Mesenchymal stem cell (in vitro differentiated cells and primary cell): Measurements from ENCODE around the gene ZNF429.
A peak's percentile ranks its signal among the peaks of the same experiment; 100 is the strongest.

ENCODE experiments used
- DNase-seq: peaks from one replicate; pipeline ENCODE4 v3.0.0-alpha.2; 2013
- H2AFZ ChIP-seq: one replicate; pipeline ENCODE4 v1.6.1; 2013; ENCODE audit warnings: low read depth, mild to moderate bottlenecking, control low read depth, inconsistent platforms, low read length, moderate library complexity
- H2AK5ac ChIP-seq: 2 replicates; pipeline ENCODE4 v1.6.1; 2013; ENCODE audit warnings: low read length, moderate library complexity, mild to moderate bottlenecking, inconsistent platforms; ENCODE audit not compliant: severe bottlenecking
- H2BK120ac ChIP-seq: one replicate; pipeline ENCODE4 v1.6.1; 2013; ENCODE audit warnings: low read depth, mild to moderate bottlenecking, inconsistent platforms, low read length, moderate library complexity
- H2BK12ac ChIP-seq, 2 experiments: one replicate each; pipeline ENCODE4 v1.6.1; 2013; ENCODE audit warnings: inconsistent platforms in 2 of 2, low read length in 2 of 2, mild to moderate bottlenecking in 2 of 2, moderate library complexity in 2 of 2, control low read depth in 1 of 2
- H2BK15ac ChIP-seq: one replicate; pipeline ENCODE4 v1.6.1; 2013; ENCODE audit warnings: mild to moderate bottlenecking, low read depth, inconsistent platforms; ENCODE audit not compliant: poor library complexity, severe bottlenecking
- H2BK5ac ChIP-seq: 2 replicates; pipeline ENCODE4 v1.6.1; 2013; ENCODE audit warnings: low read depth, mild to moderate bottlenecking, low read length, control low read depth, inconsistent platforms; ENCODE audit not compliant: poor library complexity, severe bottlenecking
- H3K14ac ChIP-seq, 2 experiments: one replicate each; pipeline ENCODE4 v1.6.1; 2013; ENCODE audit warnings: inconsistent platforms in 2 of 2, low read length in 2 of 2, control low read depth in 1 of 2, mild to moderate bottlenecking in 1 of 2, moderate library complexity in 1 of 2
- H3K18ac ChIP-seq, 2 experiments: one replicate each; pipeline ENCODE4 v1.6.1; 2013; ENCODE audit warnings: inconsistent platforms in 2 of 2, low read length in 2 of 2, control low read depth in 1 of 2, low read depth in 1 of 2, mild to moderate bottlenecking in 1 of 2
- H3K23ac ChIP-seq, 2 experiments: one replicate each; pipeline ENCODE4 v1.6.1; 2013; ENCODE audit warnings: inconsistent platforms in 2 of 2, low read length in 2 of 2, mild to moderate bottlenecking in 2 of 2, moderate library complexity in 2 of 2, control low read depth in 1 of 2
- H3K27ac ChIP-seq: 2 replicates; pipeline ENCODE4 v1.5.1; 2013; ENCODE audit warnings: mild to moderate bottlenecking, moderate library complexity, low read length, control low read depth, inconsistent platforms; ENCODE audit not compliant: poor library complexity, severe bottlenecking
- H3K27me3 ChIP-seq, 2 experiments: 2 replicates each; pipeline versions ENCODE4 v1.6.1 to v1.7.0; 2013; ENCODE audit warnings: low read length in 2 of 2, mild to moderate bottlenecking in 2 of 2, moderate library complexity in 2 of 2, control low read depth in 1 of 2, inconsistent platforms in 1 of 2; ENCODE audit not compliant: control insufficient read depth in 1 of 2, insufficient read depth in 1 of 2
- H3K36me3 ChIP-seq, 2 experiments: 2 replicates each; pipeline versions ENCODE4 v1.6.1 to v1.7.0; 2013; ENCODE audit warnings: low read length in 2 of 2, control low read depth in 1 of 2, inconsistent platforms in 1 of 2, low read depth in 1 of 2, mild to moderate bottlenecking in 1 of 2; ENCODE audit not compliant: insufficient read depth in 2 of 2, control insufficient read depth in 1 of 2
- H3K4ac ChIP-seq, 2 experiments: one replicate each; pipeline ENCODE4 v1.6.1; 2013; ENCODE audit warnings: inconsistent platforms in 2 of 2, low read length in 2 of 2, mild to moderate bottlenecking in 2 of 2, moderate library complexity in 2 of 2, control low read depth in 1 of 2, low read depth in 1 of 2
- H3K4me1 ChIP-seq: 2 replicates; pipeline ENCODE4 v1.6.1; 2013; ENCODE audit warnings: low read depth, low read length, control low read depth; ENCODE audit not compliant: control insufficient read depth, insufficient read depth
- H3K4me2 ChIP-seq: 2 replicates; pipeline ENCODE4 v1.6.1; 2013; ENCODE audit warnings: low read length, mild to moderate bottlenecking, inconsistent platforms; ENCODE audit not compliant: poor library complexity, severe bottlenecking
- H3K4me3 ChIP-seq, 2 experiments: 2 replicates each; pipeline versions ENCODE4 v1.5.1 to v1.7.0; 2013; ENCODE audit warnings: low read length in 2 of 2, mild to moderate bottlenecking in 2 of 2, control low read depth in 1 of 2, low read depth in 1 of 2; ENCODE audit not compliant: insufficient read depth in 1 of 2
- H3K79me1 ChIP-seq: replicated peaks from 2 replicates; pipeline ENCODE4 v1.6.1; 2013; ENCODE audit warnings: mild to moderate bottlenecking, control low read depth, low read length, inconsistent platforms; ENCODE audit not compliant: poor library complexity, severe bottlenecking
- H3K9ac ChIP-seq: 2 replicates; pipeline ENCODE4 v1.7.0; 2013; ENCODE audit warnings: mild to moderate bottlenecking, low read length, moderate library complexity
- H3K9me3 ChIP-seq: 2 replicates; pipeline ENCODE4 v1.7.0; 2013; ENCODE audit warnings: mild to moderate bottlenecking, low read length; ENCODE audit not compliant: control insufficient read depth
- H4K8ac ChIP-seq: one replicate; pipeline ENCODE4 v1.6.1; 2013; ENCODE audit warnings: inconsistent platforms, mild to moderate bottlenecking, low read length, moderate library complexity
- H4K91ac ChIP-seq: one replicate; pipeline ENCODE4 v1.6.1; 2013; ENCODE audit warnings: mild to moderate bottlenecking, low read length, inconsistent platforms
- WGBS: methylation state at CpG from one replicate; pipeline ENCODE4 v1.1.7; 2013; ENCODE audit warnings: mixed read lengths; 5-methylcytosine and 5-hydroxymethylcytosine counted together

ZNF429 gene

DNA sequence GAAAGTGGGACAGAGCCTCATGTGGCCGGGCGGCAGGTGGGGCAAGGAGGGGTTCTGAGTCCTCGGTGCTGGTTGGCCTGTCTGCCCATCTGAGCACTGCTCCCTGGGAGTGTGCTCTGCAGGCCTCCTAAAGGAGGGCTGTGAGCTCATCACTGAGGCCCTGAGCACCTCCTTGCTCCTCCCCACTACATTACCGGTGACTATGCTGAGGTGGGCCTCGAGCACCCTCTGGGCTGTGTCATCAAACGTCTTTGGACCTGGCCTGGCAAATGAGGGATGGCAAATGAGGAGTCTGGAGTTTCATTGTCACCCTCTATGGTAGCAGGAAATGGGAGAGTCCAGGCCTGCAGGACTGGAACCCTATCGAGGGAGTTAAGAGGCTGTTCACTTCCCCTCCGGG, 38.8 kb upstream of the ZNF429 start:
- no peak overlapping the region for H2AK5ac ChIP-seq
- no peaks in the 10 kb centered on the region for H3K36me3 ChIP-seq
- no peak overlapping the region for H3K9ac ChIP-seq
- no peak overlapping the region for H3K4me2 ChIP-seq
- no peak for DNase-seq
- no peak overlapping the region for H2BK120ac ChIP-seq
- no peak overlapping the region for H3K27ac ChIP-seq
- no peak overlapping the region for H2AFZ ChIP-seq
- H4K91ac ChIP-seq = no peak overlapping the region
- H2BK5ac ChIP-seq = no peak overlapping the region
- peaks cover 7% of the 10 kb centered on the region for H3K4me1 ChIP-seq
- no peak overlapping the region for H3K14ac ChIP-seq
- peaks cover 16% of the 10 kb centered on the region for H3K9me3 ChIP-seq
- H3K79me1 ChIP-seq = no peaks in the 10 kb centered on the region
- no peak overlapping the region for H3K4me3 ChIP-seq
- H3K23ac ChIP-seq = no peak overlapping the region
- H3K27me3 ChIP-seq = no peaks in the 10 kb centered on the region
- H4K8ac ChIP-seq = no peak overlapping the region
- H3K4ac ChIP-seq = no peak overlapping the region
- H3K18ac ChIP-seq = no peak overlapping the region
- no peak overlapping the region for H2BK15ac ChIP-seq
- WGBS = 72% methylated on average over 7 of the region's 8 CpGs
- no peak overlapping the region for H2BK12ac ChIP-seq

DNA sequence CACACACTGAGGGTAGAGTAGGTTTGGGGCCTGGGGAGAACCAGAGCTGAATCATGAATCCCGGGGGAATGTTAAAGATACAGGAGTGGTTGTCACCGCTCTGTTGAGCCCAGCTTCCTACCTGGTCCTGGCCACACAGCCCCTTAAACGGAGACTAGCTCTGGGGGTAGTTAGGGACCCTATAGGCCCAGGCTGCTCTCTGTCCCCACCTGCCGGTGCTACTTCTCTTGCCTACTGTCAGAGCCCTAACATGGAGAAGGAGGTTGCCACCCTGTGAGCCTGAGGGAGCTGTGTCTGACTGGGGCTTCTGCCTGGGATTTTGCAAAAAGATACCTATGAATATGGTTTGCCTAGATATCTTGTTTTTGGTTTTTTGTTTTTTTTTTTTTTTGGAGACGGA, 36.6 kb upstream of the ZNF429 start:
- H3K18ac ChIP-seq = no peak overlapping the region
- no peak overlapping the region for H2AFZ ChIP-seq
- H3K79me1 ChIP-seq = no peaks in the 10 kb centered on the region
- no peak overlapping the region for H3K4me2 ChIP-seq
- H3K4me1 ChIP-seq = peaks cover 1% of the 10 kb centered on the region
- H3K23ac ChIP-seq = no peak overlapping the region
- peaks cover 5% of the 10 kb centered on the region for H3K9me3 ChIP-seq
- WGBS = 67% methylated on average over 4 of the region's 5 CpGs
- no peak overlapping the region for H2AK5ac ChIP-seq
- no peak overlapping the region for H3K14ac ChIP-seq
- no peak overlapping the region for H3K9ac ChIP-seq
- H3K36me3 ChIP-seq = no peaks in the 10 kb centered on the region
- H3K27ac ChIP-seq = no peak overlapping the region
- H2BK120ac ChIP-seq = no peak overlapping the region
- no peak overlapping the region for H3K4ac ChIP-seq
- no peak overlapping the region for H4K8ac ChIP-seq
- no peak overlapping the region for H2BK12ac ChIP-seq
- H2BK15ac ChIP-seq = no peak overlapping the region
- DNase-seq = no peak
- no peak overlapping the region for H2BK5ac ChIP-seq
- no peak overlapping the region for H3K4me3 ChIP-seq
- H4K91ac ChIP-seq = no peak overlapping the region
- H3K27me3 ChIP-seq = no peaks in the 10 kb centered on the region

DNA sequence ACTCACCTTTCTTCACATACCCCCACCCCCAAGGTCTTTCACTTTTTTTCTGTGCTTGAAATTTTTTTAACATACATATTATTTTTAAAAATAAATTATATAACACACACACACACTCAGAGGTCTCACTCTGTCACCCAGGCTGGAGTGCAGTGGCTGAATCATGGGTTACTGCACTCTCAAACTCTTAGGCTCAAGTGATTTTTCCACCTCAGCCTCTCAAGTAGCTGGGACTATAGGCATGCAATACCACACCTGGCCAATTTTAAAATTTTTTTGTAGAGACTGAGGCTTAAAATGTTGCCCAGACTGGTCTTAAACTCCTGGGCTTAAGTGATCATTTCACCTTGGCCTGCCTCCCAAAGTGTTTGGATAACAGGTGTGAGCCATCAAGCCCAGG, 32.9 kb upstream of the ZNF429 start:
- no peaks in the 10 kb centered on the region for H3K79me1 ChIP-seq
- no peaks in the 10 kb centered on the region for H3K36me3 ChIP-seq
- no peak overlapping the region for H3K9ac ChIP-seq
- H3K4ac ChIP-seq = no peak overlapping the region
- H3K23ac ChIP-seq = no peak overlapping the region
- no peak overlapping the region for H2BK120ac ChIP-seq
- H3K4me2 ChIP-seq = no peak overlapping the region
- H2BK12ac ChIP-seq = no peak overlapping the region
- no peak overlapping the region for H3K4me3 ChIP-seq
- H3K27ac ChIP-seq = no peak overlapping the region
- H2AK5ac ChIP-seq = no peak overlapping the region
- no peak overlapping the region for H2BK5ac ChIP-seq
- no peak overlapping the region for H2BK15ac ChIP-seq
- H2AFZ ChIP-seq = no peak overlapping the region
- H3K9me3 ChIP-seq = peaks cover 3% of the 10 kb centered on the region
- H3K4me1 ChIP-seq = peaks cover 4% of the 10 kb centered on the region
- no peak overlapping the region for H3K14ac ChIP-seq
- no peak overlapping the region for H4K91ac ChIP-seq
- H3K27me3 ChIP-seq = no peaks in the 10 kb centered on the region
- H3K18ac ChIP-seq = no peak overlapping the region
- no peak overlapping the region for H4K8ac ChIP-seq
- no peak for DNase-seq

DNA sequence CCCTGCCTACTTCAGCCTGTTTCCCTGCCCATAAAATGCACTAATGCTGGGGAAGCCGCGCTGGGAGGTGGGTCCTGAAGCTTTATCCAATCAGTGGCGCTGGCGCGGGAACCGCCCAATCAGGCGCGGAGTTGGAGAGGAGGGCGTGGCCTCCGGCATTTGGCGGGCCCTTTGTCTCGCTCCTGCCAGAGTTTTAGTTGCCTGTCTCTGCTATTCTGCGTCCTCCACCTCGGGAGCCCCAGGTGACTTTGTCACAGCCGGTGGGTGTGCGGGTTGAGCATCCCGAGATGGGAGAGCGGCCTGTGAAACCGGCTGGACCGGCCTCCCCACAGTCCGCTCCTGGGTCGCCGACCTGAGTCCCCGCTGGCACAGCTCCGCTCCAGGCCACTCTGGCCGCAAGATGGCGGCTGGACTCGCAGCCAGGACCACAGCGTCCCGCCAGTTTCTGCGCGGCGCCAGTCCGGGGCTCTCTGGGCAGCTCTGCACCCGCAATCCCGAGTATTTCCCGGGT, 30.7 kb upstream of the ZNF429 start:
- H2BK12ac ChIP-seq = no peak overlapping the region
- H2BK5ac ChIP-seq = no peak overlapping the region
- H4K91ac ChIP-seq = no peak overlapping the region
- 2% methylated on average over 35 of the region's 37 CpGs for WGBS
- H3K36me3 ChIP-seq = no peaks in the 10 kb centered on the region
- H3K27ac ChIP-seq = no peak overlapping the region
- no peak overlapping the region for H2AK5ac ChIP-seq
- H3K79me1 ChIP-seq = no peaks in the 10 kb centered on the region
- peak overlapping the region; percentile 53 for H2AFZ ChIP-seq
- H3K14ac ChIP-seq = no peak overlapping the region
- H3K27me3 ChIP-seq = no peaks in the 10 kb centered on the region
- peak overlapping the region; percentile 74 for H3K9ac ChIP-seq
- H3K4me3 ChIP-seq = peak overlapping the region; percentile 55 to 70
- H3K23ac ChIP-seq = no peak overlapping the region
- no peak overlapping the region for H3K18ac ChIP-seq
- H3K4me2 ChIP-seq = peak overlapping the region; percentile 94
- peak; percentile 64 for DNase-seq
- H2BK120ac ChIP-seq = no peak overlapping the region
- H2BK15ac ChIP-seq = no peak overlapping the region
- peaks cover 3% of the 10 kb centered on the region for H3K9me3 ChIP-seq
- H3K4me1 ChIP-seq = peaks cover 4% of the 10 kb centered on the region
- no peak overlapping the region for H4K8ac ChIP-seq
- H3K4ac ChIP-seq = no peak overlapping the region
